Thoracic aorta (tissue), 2 donors: Measurements from ENCODE around the gene SAMD11. TPM values are rescaled to one million over a fixed set of nuclear protein-coding genes. Genes with fewer than 3 reads are reported as not detected.
A peak's percentile ranks its signal among the peaks of the same experiment; 100 is the strongest.

Experiments
- ATAC-seq: fragments of 150-250 bp; one replicate; pipeline ENCODE4 v1.8.0; 2017; ENCODE audit warnings: low read depth; ENCODE audit not compliant: insufficient number of reproducible peaks, low FRiP score
- DNase-seq: peaks from one replicate; pipeline ENCODE4 v3.0.0-alpha.2; 2020; ENCODE audit warnings: low spot score
- H3K27ac ChIP-seq, 2 donors: fragments of 200-600 bp; sonication (generic); 1 replicate in 1 of 2; 2 replicates in 1 of 2; pipeline ENCODE4 v1.5.1; 2016; ENCODE audit warnings: mild to moderate bottlenecking in 2 of 2, moderate library complexity in 2 of 2
- H3K27me3 ChIP-seq: fragments of 200-600 bp; sonication (generic); replicated peaks from 2 replicates; pipeline ENCODE4 v1.6.0; 2016; ENCODE audit warnings: mild to moderate bottlenecking; ENCODE audit not compliant: insufficient read depth
- H3K36me3 ChIP-seq: fragments of 200-600 bp; sonication (generic); one replicate; pipeline ENCODE4 v1.5.1; 2016
- H3K4me1 ChIP-seq, 2 donors: fragments of 200-600 bp; sonication (generic); 1 replicate in 1 of 2; 2 replicates in 1 of 2; pipeline versions ENCODE4 v1.5.1 to v1.6.0; 2016; ENCODE audit warnings: low read depth in 2 of 2, mild to moderate bottlenecking in 1 of 2; ENCODE audit not compliant: control insufficient read depth in 1 of 2
- H3K4me3 ChIP-seq: fragments of 200-600 bp; sonication (generic); 2 replicates; pipeline ENCODE4 v1.5.1; 2016; ENCODE audit warnings: mild to moderate bottlenecking
- H3K9me3 ChIP-seq: fragments of 200-600 bp; sonication (generic); 2 replicates; pipeline ENCODE4 v1.5.1; 2016
- total RNA-seq, 2 donors: library from RNA; depleted of rRNA; stranded (reverse); fragments of >200 nt; gene quantifications; one replicate each; pipeline versions ENCODE4 v1.1.0 to v1.2.3, GENCODE V29; 2016
- TF ChIP-seq, protein P1 (sequence below): fragments of 200-600 bp; sonication (generic); IDR thresholded peaks from one replicate; pipeline ENCODE4 v1.5.1; 2019; ENCODE audit warnings: antibody characterized with exemption

SAMD11 gene
- total RNA-seq, 2 donors from 2014 or later, result 10.2 to 18.8 TPM

DNA sequence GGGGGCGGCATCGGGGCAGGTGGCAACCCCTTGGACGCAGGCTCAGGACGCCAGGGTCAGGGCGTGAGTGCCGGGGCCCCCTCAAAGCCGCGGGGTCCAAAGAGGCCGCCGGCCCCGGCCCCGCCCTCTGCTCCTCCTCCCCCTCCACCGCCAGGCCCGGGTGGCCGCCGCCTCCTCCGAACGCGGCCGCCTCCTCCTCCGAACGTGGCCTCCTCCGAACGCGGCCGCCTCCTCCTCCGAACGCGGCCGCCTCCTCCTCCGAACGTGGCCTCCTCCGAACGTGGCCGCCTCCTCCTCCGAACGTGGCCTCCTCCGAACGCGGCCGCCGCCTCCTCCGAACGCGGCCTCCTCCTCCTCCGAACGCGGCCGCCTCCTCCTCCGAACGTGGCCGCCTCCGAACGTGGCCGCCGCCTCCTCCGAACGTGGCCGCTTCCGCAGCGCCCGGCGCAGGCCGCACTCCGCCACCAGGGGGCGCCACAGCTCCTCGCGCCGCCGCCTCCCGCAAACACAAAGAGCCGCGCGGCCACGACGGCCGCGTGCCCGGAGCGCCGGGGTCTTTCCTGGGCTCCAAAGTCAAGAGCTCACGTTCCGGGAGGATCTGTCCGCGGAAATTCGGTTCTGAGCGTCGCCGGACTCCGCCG is 19.3 kb upstream of the SAMD11 start:
- Histone ChIP-seq H3K27me3 (no peaks in the 10 kb centered on the region), H3K27ac (no peak overlapping the region), H3K36me3 (no peaks in the 10 kb centered on the region), H3K4me3 (peak overlapping the region; percentile 74), H3K4me1 (peaks cover 12 to 15% of the 10 kb centered on the region in 2 donors), H3K9me3 (no peaks in the 10 kb centered on the region)
- TF ChIP-seq, protein P1, sequence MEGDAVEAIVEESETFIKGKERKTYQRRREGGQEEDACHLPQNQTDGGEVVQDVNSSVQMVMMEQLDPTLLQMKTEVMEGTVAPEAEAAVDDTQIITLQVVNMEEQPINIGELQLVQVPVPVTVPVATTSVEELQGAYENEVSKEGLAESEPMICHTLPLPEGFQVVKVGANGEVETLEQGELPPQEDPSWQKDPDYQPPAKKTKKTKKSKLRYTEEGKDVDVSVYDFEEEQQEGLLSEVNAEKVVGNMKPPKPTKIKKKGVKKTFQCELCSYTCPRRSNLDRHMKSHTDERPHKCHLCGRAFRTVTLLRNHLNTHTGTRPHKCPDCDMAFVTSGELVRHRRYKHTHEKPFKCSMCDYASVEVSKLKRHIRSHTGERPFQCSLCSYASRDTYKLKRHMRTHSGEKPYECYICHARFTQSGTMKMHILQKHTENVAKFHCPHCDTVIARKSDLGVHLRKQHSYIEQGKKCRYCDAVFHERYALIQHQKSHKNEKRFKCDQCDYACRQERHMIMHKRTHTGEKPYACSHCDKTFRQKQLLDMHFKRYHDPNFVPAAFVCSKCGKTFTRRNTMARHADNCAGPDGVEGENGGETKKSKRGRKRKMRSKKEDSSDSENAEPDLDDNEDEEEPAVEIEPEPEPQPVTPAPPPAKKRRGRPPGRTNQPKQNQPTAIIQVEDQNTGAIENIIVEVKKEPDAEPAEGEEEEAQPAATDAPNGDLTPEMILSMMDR, result peak; percentile 97
- DNase-seq, result no peak
- peak; percentile 71 for ATAC-seq

DNA sequence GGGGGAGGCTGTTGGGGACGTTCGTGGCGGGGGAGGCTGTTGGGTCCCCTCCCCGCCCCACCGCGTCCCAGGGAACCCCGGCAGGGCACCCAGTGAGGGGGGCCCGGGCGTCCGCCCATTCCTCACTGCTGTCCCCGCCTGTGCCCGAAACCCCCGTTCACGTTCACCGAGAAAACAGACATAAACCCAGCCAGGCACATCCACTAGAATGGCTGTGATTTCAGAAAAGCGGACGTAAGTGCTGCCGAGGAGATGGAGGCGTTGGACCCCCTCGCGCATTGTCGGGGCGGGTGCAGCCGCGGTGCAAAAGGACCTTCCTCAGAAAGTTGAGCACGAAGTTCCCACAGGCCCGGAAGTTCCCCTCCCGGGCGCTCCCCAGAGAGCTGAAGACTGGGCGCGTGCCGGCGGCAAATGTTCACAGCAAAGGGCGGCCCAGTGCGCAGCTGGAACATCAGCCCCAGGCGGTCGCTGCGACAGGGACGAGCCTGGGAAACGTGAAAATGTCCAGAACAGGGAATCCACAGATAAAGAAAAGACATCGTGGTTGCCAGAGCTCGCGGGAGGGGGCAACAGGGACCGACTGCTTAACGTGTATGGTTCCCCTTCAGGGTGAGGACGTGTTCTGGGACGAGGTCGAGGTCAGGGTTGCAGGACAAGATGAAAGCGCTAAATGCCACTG is 18.5 kb upstream of the SAMD11 start:
- Histone ChIP-seq H3K27ac (no peak overlapping the region), H3K27me3 (no peaks in the 10 kb centered on the region), H3K9me3 (no peaks in the 10 kb centered on the region), H3K4me3 (peak overlapping the region; percentile 74), H3K36me3 (no peaks in the 10 kb centered on the region), H3K4me1 (peaks cover 12 to 16% of the 10 kb centered on the region in 2 donors)
- ATAC-seq, result no peak
- no peak for DNase-seq
- TF ChIP-seq, protein P1, result no peak

- H3K9me3 ChIP-seq, result no peaks in the 10 kb centered on the region
- H3K36me3 ChIP-seq, result no peaks in the 10 kb centered on the region
- no peaks in the 10 kb centered on the region for H3K27me3 ChIP-seq
- DNase-seq, result no peak
- no peak overlapping the region for H3K4me3 ChIP-seq
- no peak for ATAC-seq
- no peak overlapping the region for H3K27ac ChIP-seq
- H3K4me1 ChIP-seq, result peaks cover 12 to 22% of the 10 kb centered on the region in 2 donors
- TF ChIP-seq, protein P1, result no peak
Observed at GRCh38 chr1:905811-906599, 17.7 kb upstream of the SAMD11 start.

DNA sequence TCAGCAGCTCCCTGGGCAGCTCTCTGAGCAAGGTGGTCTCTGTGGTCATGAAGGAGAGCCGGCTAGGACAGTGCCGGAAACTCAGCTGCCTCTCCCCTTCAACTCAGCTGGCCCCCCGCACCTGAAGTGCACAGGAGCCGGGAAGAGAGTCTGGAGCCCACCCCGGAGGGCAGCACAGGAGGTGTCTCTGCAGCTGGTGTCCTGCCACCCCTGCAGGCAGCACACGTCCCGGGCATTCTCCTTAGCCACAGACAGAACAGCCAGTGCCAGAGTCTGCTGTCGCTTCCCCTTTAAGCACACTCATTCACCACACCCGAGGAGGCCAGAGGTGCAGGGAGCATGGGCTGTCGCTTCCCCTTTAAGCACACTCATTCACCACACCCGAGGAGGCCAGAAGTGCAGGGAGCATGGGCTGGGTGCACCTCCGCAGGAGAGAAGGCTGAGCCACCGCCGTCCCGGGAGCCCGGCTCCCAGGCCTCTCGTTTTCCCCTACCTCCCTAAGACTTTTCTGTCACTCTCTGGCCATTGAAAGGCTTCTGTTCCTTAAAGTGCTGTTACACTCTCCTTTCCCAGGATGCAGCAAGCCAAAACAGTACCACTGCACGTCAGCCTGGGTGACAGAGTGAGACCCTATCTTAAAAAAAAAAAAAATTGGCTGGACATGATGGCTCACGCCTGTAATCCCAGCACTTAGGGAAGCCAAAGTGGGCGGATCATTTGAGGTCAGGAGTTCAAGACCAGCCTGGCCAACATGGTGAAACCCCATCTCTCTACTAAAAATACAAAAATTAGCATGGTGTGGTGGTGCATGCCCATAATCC is 16.9 kb upstream of the SAMD11 start:
- ATAC-seq (no peak), DNase-seq (no peak)
- Histone ChIP-seq H3K27me3 (no peaks in the 10 kb centered on the region), H3K36me3 (no peaks in the 10 kb centered on the region), H3K27ac (no peak overlapping the region), H3K4me1 (peaks cover 12 to 22% of the 10 kb centered on the region in 2 donors), H3K9me3 (no peaks in the 10 kb centered on the region), H3K4me3 (no peak overlapping the region)
- TF ChIP-seq, protein P1, result no peak
